GM06990 (cell line): Measurements from ENCODE around the gene CENPW.

Experiments
- DNase-seq: peaks from one replicate; pipeline ENCODE4 v3.0.0-alpha.2; 2011; ENCODE audit not compliant: insufficient read length; ENCODE audit errors: extremely low read depth
- H3K27me3 ChIP-seq: replicated peaks from 2 replicates; pipeline ENCODE4 v1.6.0; 2011; ENCODE audit warnings: low read length; ENCODE audit not compliant: control insufficient read depth, insufficient read depth
- H3K36me3 ChIP-seq: 2 replicates; pipeline ENCODE4 v1.5.1; 2011; ENCODE audit warnings: low read length; ENCODE audit not compliant: control insufficient read depth, insufficient read depth
- H3K4me3 ChIP-seq: replicated peaks from 2 replicates; pipeline ENCODE4 v1.5.1; 2011; ENCODE audit warnings: low read depth, mild to moderate bottlenecking, control low read depth, low read length
- TF ChIP-seq, protein P1 (sequence below): IDR thresholded peaks from 2 replicates; pipeline ENCODE4 v1.5.1; 2011; ENCODE audit warnings: low read length, control low read depth, mild to moderate bottlenecking, inconsistent platforms; ENCODE audit not compliant: insufficient read depth, poor library complexity, severe bottlenecking

Gene CENPW

DNA sequence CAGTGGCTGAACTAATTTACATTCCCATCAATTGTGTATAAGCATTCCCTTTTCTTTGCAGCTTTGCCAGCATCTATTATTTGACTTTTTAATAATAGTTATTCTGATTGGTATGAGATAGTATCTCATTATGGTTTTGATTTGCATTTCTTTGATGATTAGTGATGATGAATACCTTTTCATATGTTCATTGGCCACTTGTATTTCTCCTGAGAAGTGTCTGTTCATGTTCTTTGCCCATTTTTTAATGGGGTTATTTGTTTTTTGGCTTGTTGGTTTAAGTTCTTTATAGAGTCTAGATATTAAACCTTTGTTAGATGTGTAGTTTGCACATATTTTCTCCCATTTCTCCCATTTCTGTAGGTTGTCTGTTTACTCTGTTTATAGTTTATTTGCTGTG is 16.6 kb downstream of the CENPW start:
- TF ChIP-seq, protein P1, sequence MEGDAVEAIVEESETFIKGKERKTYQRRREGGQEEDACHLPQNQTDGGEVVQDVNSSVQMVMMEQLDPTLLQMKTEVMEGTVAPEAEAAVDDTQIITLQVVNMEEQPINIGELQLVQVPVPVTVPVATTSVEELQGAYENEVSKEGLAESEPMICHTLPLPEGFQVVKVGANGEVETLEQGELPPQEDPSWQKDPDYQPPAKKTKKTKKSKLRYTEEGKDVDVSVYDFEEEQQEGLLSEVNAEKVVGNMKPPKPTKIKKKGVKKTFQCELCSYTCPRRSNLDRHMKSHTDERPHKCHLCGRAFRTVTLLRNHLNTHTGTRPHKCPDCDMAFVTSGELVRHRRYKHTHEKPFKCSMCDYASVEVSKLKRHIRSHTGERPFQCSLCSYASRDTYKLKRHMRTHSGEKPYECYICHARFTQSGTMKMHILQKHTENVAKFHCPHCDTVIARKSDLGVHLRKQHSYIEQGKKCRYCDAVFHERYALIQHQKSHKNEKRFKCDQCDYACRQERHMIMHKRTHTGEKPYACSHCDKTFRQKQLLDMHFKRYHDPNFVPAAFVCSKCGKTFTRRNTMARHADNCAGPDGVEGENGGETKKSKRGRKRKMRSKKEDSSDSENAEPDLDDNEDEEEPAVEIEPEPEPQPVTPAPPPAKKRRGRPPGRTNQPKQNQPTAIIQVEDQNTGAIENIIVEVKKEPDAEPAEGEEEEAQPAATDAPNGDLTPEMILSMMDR = no peak
- no peak overlapping the region for H3K4me3 ChIP-seq
- DNase-seq = no peak
- H3K36me3 ChIP-seq = no peaks in the 10 kb centered on the region
- H3K27me3 ChIP-seq = no peaks in the 10 kb centered on the region

DNA sequence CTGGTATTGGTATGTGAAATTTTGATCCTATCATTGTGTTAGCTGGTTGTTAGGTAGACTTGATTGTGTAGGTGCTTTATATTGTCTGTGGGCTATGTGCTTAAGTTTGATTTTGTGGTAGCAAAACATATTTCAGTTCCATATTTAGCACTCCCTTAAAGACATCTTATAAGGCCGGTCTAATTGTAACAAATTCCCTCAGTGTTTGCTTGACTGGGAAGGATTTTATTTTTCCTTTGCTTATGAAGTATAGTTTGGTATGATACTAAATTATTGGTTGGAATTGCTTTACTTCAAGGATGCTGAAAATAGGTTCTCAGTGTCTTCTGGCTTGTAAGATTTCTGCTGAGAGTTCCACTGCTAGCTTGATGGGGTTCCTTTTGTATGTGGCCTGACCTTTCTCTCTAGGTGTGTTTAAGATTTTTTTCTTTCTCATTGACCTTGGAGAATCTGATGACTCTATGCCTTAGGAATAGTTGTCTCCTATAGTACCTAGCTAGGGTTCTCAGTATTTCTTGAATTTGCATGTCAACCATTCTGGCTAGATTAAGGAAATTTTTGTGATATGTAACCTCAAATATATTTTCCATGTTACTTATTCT is 20.1 kb downstream of the CENPW start:
- no peaks in the 10 kb centered on the region for H3K36me3 ChIP-seq
- no peaks in the 10 kb centered on the region for H3K27me3 ChIP-seq
- H3K4me3 ChIP-seq = no peak overlapping the region
- TF ChIP-seq, protein P1 = no peak
- no peak for DNase-seq

DNA sequence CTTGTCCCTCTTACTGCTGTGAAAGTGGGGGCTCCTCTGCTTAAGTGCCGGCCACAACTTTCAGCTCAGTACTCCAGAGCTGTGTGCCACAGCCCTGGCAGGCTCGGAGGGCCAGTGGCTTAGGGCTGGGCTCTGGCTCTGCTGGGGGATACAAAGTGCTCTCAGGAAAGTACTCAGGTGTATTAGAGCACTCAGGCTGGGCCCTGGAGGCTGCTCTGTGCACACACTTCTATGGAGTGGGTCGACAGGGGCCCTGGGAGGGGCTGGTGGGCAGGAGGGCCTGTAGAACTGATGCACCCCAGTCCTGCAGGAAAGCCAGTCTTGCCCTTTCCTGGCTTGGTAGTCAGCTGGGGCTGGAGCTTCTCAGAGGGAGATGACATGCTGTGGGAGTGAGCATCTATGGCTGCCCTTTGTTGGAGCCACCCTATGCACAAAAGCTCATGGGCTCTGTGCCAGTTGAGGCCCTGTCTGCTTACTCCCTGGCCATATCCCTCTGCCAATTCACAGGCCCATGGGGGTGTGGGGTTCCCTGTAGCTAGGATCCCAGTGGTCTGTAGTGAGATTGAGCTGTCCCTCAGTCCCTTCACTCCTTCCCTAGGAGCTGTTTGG is 22.0 kb downstream of the CENPW start:
- no peaks in the 10 kb centered on the region for H3K36me3 ChIP-seq
- H3K27me3 ChIP-seq = no peaks in the 10 kb centered on the region
- no peak overlapping the region for H3K4me3 ChIP-seq
- TF ChIP-seq, protein P1 = no peak
- no peak for DNase-seq

DNA sequence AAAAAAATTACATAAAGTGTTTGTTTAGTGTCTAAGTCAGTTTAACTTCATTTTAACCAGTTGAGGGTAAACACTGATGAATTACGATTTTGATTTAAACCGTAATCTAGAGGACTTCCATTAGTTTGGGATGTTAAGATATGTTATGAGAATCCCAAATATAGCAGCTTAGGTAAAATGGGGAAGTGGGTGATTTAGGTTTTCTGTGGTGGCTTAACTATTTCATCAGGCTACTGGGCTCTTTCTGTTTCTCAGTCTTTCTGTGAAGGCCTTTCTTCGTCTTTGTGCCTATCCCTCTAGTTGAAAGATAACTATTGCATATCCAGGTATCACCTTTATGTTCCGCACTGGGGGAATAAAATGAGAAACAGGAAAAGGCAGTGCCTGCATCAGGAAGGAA is 27.9 kb downstream of the CENPW start:
- no peak overlapping the region for H3K4me3 ChIP-seq
- TF ChIP-seq, protein P1 = no peak
- no peaks in the 10 kb centered on the region for H3K36me3 ChIP-seq
- DNase-seq = no peak
- no peaks in the 10 kb centered on the region for H3K27me3 ChIP-seq

DNA sequence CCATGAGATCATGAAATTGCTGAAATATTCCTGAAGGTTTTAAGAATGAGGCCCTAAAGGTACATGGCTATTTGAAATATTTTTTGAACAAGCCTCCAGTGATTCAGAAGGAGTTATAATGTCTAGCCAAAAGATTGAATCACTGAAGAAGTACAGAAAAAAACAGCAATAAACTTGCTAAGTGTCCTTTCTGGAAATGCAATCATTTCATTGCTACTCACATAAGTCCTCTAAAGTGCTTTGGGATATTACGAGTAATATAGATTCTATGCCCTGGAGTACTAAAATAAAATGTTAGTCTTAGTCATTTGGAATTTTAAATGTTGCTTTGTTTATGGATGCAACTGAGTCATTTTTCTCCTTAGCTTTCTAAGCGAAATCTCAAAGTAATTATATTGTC is 32.7 kb downstream of the CENPW start:
- TF ChIP-seq, protein P1 = no peak

DNA sequence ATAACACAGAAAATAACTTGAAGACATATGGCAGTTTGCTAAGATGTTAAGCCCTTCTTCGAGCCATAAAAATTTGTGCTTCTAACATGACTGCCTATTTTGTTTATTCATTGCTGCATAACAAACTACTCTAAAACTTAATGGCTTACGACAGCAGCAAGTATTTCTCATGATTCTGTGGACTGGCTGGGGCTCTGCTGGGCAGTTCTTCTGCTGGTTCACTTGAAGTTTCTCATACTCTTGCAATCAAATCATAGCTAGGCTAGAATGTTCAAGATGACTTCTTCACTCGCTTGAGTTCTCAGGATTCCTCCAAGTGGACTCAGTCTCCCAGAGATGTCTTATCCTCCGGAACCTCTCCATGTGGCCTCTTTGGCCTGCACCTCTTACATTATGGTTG is 33.4 kb downstream of the CENPW start:
- TF ChIP-seq, protein P1 = no peak
- H3K27me3 ChIP-seq = no peaks in the 10 kb centered on the region
- no peaks in the 10 kb centered on the region for H3K36me3 ChIP-seq
- H3K4me3 ChIP-seq = no peak overlapping the region
- DNase-seq = no peak

More for the DNA sequence above, 32.7 kb downstream of the CENPW start:
- Histone ChIP-seq H3K4me3 (no peak overlapping the region), H3K36me3 (no peaks in the 10 kb centered on the region), H3K27me3 (no peaks in the 10 kb centered on the region)
- DNase-seq = no peak
